HG03378 (cell line): Measurements from ENCODE around the gene ZNF804A.
"Not testable (repeated sequence)": the region's sequence is repeated elsewhere in the genome, so short reads cannot be mapped to it uniquely, and the experiment has no call there.

Source experiments
- ATAC-seq: cut with Tn5 transposase; IDR thresholded peaks from one replicate; pipeline ENCODE4 v1.9.1; 2021; ENCODE audit warnings: mild to moderate bottlenecking, moderate library complexity; ENCODE audit not compliant: unreplicated experiment

Gene ZNF804A

DNA sequence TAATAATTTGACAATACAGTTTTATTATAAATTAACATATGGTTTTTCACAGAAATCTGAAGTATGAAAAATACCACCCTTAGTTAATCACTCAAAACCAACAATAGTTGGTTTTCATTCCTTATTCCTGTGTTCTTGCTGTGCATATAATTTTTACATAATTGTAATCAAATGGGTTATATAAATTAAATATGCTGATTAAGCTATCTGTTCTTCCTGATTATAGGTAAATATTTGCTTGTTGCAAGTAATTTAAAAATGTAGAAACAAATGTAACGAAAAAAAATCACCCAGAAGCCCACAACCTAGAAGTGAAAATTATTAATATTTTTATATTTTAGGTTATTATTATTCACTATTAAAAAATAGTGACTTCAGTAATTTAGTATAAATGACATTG, 98.3 kb downstream of the ZNF804A start:
- ATAC-seq = no peak

DNA sequence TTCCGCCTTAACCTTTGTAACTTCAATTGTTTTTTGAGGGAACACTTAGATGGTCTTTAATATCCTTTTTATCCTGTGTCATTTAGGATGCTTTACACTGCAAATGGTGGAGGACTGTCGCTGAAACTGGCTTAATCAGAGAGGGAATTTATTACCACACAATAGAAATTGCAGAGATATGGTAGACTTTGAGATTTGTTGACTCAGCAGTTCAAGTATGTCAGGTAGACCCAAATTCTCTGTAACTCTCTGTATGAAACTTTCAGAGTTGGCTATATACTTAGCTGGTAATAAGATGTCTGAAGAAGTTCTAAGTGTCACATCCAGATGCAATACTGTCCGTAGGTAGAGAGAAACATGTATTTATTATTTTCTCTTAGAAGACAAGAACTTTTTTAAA, 100.1 kb downstream of the ZNF804A start:
- ATAC-seq = no peak

DNA sequence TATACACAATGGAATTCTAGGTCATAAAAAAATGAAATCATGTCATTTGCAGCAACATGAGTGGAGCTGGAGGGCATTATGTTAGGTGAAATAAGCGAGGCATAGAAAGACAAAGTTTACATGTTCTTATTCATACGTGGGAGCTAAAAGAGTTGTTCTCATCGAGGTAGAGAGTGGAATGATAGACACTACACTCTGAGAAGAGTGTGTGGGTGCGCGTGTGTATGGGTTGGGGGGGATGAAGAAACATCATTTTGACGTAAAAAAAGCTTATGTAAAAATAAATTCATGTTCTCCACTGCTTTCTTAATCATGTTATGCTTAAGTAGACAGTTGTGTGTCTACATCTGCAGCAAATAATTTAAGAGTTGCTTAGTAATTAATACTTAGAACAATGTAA, 123.6 kb downstream of the ZNF804A start:
- ATAC-seq = no peak

DNA sequence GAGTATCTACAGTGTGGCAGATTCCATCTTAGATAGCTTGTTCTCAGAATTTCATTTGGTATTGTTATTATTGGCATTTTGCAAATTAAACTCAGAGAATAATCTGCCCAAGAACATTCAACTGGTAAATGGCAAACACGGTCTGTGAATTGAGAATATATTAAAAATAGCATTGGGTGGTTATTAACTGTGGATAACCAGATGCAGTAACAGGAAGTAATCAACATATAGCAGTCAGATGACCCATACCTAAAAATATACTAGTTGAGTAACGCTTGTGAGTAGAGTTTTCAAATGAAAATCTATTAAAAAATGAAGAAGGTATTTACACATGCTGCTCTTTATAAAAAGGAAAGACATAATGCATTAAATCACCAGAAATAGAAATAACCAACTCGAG, 129.5 kb downstream of the ZNF804A start:
- no peak for ATAC-seq

DNA sequence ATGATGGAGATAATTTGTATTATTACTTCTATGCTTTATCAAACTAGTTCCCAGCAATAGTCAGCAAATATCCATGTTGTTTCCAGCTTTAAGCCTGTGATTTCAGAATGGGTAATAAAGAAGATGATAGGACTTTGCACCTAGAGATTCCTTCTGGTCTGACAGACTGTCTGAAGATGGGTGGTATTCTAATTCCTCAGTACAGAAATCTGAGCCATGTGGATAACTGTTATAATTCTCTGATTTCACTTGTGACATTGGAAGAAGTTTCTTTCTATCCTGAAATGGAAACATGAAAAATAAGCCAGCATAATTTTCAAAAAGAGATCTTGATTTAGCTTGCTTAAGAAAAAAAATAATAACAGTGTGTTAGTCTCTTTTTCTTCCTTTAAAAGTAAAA, 130.1 kb downstream of the ZNF804A start:
- no peak for ATAC-seq

DNA sequence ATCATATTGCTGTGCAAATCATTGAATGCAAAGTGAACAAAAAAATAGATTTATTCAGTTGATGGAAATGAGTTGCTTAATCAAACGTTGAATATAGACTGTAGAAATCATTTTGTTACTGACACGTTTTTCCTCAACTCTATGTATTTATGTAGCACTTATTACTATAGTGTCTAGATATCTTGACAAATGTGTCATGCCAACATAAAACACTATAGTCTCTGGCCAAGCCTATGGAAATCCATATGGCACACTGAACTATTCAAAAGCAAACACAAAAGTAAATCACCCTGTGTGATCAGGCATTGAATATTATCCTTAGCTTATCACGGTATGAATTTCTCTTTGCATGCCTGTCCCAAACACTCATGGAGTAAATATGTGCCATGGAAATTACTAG, 131.3 kb downstream of the ZNF804A start:
- ATAC-seq = no peak

DNA sequence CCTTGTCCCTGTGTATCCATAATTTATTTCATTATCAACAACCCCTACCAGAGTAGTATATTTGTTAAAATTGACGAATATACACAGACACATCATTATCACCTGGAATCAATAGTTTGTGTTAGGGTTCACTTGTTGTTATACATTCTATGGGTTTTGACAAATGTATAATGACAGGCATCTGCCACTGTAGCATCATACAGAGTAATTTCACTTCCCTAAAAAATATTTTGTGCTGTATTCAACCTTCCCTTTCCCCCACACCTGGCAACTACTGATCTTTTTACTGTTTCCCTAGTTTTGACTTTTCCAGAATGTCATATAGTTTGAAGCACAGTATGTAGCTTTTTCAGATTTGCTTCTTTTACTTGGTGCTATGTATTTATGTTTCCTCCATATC, 132.0 kb downstream of the ZNF804A start:
- no peak for ATAC-seq

DNA sequence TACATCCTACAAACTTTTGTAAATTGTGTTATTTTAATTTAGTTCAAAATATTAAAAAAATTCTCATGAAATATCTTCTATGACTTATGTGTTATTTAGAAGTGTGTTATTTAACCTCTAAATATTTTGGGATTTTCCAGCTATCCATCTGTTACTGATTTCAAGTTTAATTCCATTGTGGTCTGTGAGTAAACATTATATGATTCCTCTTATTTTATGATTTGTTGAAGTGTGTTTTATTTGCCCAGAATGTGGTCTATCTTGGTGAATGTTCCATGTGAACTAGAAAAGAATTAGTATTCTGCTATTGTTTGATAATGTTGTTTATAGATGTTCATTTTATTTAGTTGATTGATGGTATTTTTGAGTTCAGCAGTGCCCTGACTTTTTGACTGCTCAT, 136.0 kb downstream of the ZNF804A start:
- no peak for ATAC-seq

DNA sequence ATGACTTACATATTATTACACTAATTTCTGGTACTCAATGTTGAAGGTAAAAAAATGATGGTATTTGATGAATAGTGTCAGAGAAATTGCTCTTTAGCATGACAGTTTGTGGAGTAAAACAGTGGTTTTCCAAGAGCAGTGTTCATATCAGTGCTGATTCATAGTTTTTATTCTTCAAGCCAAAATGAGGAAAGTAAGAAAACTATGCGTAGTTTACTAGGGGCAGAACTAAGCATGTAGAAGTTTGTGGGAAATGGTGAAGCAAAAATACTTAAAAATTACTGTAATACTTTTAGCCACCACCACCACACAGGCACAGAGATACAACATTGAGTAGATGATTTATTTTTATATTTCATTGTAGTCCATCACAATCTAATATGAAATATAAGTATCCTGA, 137.3 kb downstream of the ZNF804A start:
- ATAC-seq = no peak

DNA sequence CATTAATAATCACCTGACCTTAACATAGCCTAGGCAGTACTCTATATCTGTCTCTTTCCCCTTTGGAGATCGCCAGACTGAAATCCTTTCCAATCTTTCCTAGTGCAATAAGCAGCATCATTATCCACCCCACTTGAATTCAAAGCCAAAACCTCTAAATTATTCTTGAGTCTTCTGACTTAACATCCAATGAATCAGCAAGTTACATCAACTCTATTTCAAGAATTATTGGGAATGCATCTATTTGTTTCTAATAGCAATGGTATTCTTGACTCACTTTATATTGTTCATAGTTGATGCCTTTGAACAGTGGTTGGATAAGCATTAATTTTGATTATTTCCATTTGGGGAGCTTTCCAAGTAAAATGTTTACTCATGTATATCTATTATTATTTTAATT, 144.8 kb downstream of the ZNF804A start:
- ATAC-seq = no peak

DNA sequence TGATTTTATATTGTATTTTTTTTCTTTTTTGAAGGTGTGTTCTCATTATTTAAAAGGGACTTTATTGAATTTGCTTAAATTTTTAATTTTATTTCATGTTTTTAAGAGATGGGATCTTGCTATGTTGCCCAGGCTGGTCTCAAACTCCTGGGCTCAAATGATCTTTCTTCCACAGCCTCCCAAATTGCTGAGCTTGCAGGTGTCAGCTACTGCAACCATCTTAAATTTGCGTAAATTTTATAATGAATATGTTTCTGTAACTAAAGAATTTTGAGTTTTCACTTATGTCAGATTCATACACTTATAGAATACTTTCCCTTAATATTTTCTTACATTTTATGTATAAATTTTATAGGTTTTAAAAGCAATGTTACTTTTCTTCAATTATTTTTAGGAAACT, 157.8 kb downstream of the ZNF804A start:
- ATAC-seq = no peak

DNA sequence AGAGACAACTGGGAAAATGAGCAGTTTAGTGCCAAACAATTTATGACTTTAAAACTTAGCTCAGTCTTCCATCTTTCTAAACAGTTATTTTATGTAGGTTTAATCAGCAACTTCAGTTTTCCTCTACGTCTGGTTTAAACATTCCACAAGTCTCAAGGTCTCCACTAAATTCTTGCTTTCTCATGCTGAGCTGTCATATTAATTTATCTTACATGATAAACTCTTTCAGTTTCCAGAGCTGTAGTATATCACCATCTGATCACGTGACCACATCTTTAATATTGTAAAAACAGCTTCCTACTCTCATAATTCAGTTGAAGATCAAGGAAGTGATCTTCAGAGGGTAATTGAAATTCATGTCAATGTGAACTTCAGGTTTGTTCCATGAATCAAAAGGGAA, 158.6 kb downstream of the ZNF804A start:
- no peak for ATAC-seq

DNA sequence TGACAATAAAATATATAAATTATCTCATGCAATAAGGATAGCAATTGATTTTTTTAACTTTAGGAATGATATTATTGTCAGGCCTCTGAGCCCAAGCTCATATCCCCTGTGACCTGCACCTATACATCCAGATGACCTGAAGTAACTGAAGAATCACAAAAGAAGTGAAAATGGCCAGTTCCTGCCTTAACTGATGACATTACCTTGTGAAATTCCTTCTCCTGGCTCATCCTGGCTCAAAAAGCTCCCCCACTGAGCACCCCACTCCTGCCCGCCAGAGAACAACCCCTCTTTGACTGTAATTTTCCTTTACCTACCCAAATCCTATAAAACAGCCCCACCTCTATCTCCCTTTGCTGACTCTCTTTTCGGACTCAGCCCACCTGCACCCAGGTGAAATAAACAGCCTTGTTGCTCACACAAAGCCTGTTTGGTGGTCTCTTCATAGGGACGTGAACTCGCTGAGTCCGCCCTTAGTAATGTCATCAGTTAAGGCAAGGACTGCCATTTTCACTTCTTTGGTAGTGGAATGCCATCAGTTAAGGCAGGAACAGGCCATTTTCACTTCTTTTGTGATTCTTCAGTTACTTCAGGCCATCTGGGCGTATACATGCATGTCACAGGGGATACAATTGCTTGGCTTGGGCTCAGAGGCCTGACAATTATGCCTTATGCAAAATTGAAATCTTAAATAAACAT, 161.4 kb downstream of the ZNF804A start:
- not testable (repeated sequence) for ATAC-seq

DNA sequence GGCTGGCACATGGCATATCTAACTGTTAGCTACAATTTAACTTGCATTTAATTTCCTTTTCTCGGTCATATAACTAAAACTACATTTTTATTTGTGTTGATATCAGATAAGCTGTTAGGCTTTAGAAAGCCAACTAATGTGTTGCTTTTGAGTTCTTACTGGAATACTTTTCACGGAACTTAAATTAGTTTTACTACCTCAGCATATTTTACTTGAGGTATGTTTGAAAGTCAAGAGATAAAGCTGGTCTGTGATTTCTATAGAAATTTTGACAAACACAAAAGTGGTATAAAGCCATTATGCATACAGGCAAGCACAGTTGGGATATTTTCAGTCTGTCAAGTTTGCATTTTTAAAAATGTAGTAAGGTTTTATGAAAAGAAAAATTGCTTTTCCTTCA, 162.6 kb downstream of the ZNF804A start:
- ATAC-seq = no peak

DNA sequence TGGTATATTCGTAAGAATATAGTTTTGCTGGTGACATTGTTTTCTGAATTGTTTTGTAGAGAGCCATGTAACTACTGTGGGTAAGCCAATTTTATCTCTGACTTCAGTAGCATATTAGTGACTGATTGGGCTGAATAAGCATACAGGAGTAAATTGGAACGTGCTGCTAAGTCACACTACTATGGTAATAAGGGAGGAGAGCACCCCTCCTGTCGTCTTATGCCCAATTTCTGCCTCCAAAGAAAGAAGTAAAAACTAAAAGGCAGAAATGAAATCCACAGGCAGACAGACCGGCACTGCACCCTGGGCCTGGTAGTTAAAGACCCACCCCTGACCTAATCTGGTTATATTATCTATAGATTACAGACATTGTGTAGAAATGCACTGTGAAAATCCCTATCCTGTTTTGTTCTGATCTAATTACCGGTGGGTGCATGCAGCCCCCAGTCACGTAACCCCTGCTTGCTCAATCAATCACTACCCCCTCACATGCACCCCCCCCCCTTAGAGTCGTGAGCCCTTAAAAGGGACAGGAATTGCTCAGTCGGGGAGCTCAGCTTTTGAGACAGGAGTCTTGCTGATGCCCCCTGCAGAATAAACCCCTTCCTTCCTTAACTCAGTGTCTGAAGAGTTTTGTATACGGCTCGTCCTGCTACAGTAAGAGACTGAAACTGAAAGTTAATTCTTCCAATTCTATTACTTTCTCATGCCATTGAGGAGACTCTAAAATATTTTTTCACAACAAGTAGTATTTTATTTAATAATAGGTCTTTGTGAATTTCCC, 167.0 kb downstream of the ZNF804A start:
- no peak for ATAC-seq

DNA sequence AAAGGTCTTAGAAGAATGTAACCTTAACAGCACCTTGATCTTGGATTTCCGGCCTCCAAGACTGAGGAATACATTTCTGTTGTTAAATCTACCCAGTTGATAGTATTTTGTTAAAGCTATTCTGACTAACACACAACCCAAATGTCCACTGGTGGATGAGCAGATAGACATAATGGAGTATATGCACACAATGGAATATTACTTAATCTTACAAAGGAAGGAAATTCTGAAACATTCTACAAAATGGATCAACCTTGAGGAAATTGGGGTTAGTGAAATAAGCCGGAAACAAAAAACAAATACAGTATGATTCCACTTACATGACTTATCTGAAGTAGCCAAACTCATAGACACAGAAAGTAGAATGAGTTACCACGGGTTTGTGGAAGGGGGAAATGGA, 168.7 kb downstream of the ZNF804A start:
- ATAC-seq = no peak

DNA sequence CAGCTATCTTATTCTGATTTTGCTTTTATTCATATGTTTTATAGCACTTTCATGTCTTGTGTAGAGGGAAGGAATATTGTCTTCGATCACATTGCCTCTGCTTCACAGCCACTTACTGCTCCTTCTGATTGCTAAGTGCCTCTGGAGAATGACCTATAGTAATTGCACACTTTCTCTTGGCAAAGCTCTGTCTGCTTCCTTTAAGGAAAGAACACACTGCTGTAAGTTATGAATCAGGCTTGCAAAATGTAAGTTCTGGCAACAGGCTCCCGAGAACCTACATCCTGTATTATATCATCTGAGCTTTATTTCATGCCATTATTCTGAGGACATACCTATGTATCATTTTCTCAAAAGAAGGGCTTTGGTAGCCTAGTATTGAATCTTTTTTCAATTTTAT, 170.7 kb downstream of the ZNF804A start:
- no peak for ATAC-seq

DNA sequence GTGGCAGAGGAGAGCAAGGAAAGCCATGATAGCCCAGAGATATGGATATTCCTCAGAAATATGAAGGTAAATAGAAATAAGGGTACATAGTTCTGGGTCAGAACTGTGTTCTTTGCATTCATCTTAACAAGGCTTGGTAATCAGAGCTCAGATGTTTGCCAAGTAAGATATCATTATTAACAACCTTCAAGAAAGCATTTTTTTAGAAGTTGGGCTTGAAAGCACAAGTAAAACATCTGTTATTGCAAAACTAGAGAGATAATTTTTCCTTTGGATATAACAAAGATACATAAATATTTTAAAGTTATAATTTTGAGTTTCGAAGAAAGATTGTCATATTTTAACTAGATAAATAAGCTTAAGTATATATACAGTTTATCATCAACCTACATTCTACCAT, 171.4 kb downstream of the ZNF804A start:
- ATAC-seq = no peak

DNA sequence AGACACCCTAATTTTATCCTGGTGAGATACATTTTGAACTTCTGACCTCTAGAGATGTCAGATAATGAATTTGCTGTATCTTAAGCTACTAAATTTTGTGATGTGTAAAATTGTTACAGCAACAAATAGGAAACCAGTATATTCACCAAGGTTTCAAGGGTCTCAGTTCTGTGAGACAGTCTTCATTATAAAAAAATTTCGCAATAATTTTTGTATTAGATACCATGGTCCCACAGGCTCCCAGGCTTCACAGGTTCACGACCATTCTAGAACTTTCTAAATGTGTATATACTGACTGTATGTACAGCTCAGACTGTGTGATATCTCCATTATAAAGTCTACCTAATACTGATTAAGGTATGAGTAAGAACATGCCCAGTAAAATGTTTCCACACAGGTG, 181.4 kb downstream of the ZNF804A start:
- no peak for ATAC-seq

DNA sequence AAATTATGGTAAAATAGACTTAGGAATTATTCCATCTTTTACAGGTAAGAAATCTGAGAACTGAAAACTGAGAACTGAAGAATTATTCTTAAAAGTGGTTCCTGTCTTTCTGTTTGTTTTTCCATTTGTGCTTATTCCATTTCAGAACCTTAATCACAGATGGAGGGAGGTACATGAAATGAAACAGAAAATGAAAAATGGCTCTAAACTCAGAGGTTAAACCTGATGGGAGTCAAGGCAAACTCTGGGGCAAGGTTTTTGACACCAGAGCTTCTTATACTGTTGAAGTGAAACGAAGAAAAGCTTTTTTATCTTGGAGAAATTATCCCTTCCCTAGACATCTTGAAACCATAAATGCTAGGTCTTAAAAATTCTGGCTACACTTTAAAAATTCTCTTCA, 182.1 kb downstream of the ZNF804A start:
- ATAC-seq = no peak

DNA sequence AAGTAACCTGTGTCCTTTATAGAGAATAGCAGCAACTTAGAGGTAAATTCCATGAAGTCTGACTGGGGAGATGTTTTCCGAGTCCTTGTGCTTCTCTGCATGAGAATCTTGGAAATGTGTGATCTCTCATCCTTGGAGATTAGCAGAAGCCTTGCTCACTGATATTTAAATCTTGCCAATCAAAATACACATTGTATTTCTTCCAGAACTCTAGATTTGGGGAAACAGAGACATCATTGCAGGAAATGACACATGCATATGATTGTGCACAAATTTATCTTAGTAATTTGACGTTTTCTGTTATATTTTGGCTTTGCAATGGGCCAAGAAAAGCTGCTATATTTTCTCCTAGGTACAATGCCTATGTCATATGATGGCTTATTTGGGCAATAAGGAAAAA, 182.6 kb downstream of the ZNF804A start:
- no peak for ATAC-seq

DNA sequence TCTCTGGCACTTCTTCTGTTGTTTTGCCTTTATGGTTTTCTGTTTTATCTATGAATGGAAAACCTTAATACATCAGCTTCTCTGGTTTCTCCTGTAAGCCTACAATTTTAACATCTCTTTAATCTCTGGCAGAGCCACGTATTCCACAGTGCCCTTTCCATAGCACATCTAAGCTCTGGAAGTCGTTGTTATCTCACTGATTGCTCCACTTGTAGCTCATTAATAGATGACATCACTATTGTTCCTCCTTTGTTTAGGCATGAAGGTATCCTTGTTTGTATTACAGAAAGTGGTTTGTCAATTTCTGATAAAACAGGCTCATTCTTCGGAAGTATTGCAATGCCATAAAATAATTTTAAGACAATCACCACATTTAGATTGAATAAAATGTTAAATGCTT, 185.2 kb downstream of the ZNF804A start:
- ATAC-seq = no peak

DNA sequence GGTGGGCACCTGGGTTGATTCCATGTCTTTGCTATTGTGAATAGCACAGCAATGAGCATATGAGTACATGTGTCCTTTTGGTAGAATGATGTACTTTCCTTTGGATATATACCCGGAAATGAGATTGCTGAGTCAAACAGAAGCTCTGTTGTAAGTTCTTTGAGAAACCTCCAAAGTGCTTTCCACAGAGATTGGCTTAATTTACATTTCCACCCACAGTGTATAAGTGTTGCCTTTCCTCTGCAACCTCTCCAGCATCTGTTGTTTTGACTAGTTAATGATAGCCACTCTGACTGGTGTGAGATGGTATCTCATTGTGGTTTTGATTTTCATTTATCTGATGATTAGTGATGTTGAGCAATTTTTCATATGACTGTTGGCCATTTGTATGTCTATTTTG, 194.8 kb downstream of the ZNF804A start:
- ATAC-seq = no peak
